CD4-positive, CD25-positive, alpha-beta regulatory T cell (primary cell): ENCODE results near the gene RBM22. TPM values are rescaled to one million over a fixed set of nuclear protein-coding genes. Genes with fewer than 3 reads are reported as not detected.

ENCODE experiments used
- ATAC-seq, 2 donors: fragments of 150-1000 bp; cut with Tn5 transposase; one replicate each; pipeline ENCODE4 v1.10.0; 2021; ENCODE audit warnings: low read depth in 2 of 2, moderate number of reproducible peaks in 2 of 2, moderate library complexity in 1 of 2
- DNase-seq, 3 donors: peaks; one replicate each; pipeline versions ENCODE4 v3.0.0 to v3.0.0-alpha.2; 2012 to 2022; ENCODE audit warnings: mixed read lengths in 1 of 3
- H3K27ac ChIP-seq: one replicate; pipeline ENCODE4 v1.7.0; 2013; ENCODE audit warnings: mild to moderate bottlenecking, low read length; ENCODE audit not compliant: insufficient read depth, poor library complexity, severe bottlenecking
- H3K27me3 ChIP-seq: one replicate; pipeline ENCODE4 v1.7.0; 2013; ENCODE audit warnings: low read length; ENCODE audit not compliant: control insufficient read depth, insufficient read depth
- H3K36me3 ChIP-seq: one replicate; pipeline ENCODE4 v1.7.0; 2013; ENCODE audit warnings: mild to moderate bottlenecking, low read length, moderate library complexity; ENCODE audit not compliant: control insufficient read depth, insufficient read depth
- H3K4me1 ChIP-seq: 2 replicates; pipeline ENCODE4 v1.7.0; 2013; ENCODE audit warnings: mild to moderate bottlenecking, low read length; ENCODE audit not compliant: insufficient read depth, control insufficient read depth, poor library complexity, severe bottlenecking
- H3K4me3 ChIP-seq: one replicate; pipeline ENCODE4 v1.7.0; 2013; ENCODE audit warnings: low read depth, mild to moderate bottlenecking, low read length, moderate library complexity
- H3K9me3 ChIP-seq, 2 experiments: 1 replicate in 1 of 2; 2 replicates in 1 of 2; pipeline ENCODE4 v1.7.0; 2013; ENCODE audit warnings: low read length in 2 of 2, mild to moderate bottlenecking in 1 of 2, moderate library complexity in 1 of 2; ENCODE audit not compliant: control insufficient read depth in 2 of 2
- H3K27ac Mint-ChIP-seq, 3 donors: one replicate each; pipeline ENCODE4 v1.8.0; 2020 to 2022; ENCODE audit warnings: mild to moderate bottlenecking in 3 of 3, mixed read lengths in 3 of 3, moderate library complexity in 2 of 3
- H3K27me3 Mint-ChIP-seq: one replicate; pipeline ENCODE4 v1.8.0; 2022; ENCODE audit warnings: mild to moderate bottlenecking, mixed read lengths
- H3K36me3 Mint-ChIP-seq: one replicate; pipeline ENCODE4 v1.8.0; 2020; ENCODE audit warnings: mixed read lengths
- H3K4me1 Mint-ChIP-seq, 4 donors: one replicate each; pipeline ENCODE4 v1.8.0; 2020 to 2022; ENCODE audit warnings: mixed read lengths in 4 of 4, mild to moderate bottlenecking in 1 of 4
- H3K4me3 Mint-ChIP-seq, 4 donors: one replicate each; pipeline ENCODE4 v1.8.0; 2020 to 2022; ENCODE audit warnings: mild to moderate bottlenecking in 4 of 4, mixed read lengths in 4 of 4, moderate library complexity in 3 of 4
- H3K9me3 Mint-ChIP-seq, 7 donors: one replicate each; pipeline ENCODE4 v1.8.0; 2020 to 2022; ENCODE audit warnings: mixed read lengths in 7 of 7, mild to moderate bottlenecking in 3 of 7, moderate library complexity in 2 of 7
- polyA plus RNA-seq, 4 donors: library from polyadenylated mRNA; unstranded; fragments of 300-500 nt; fragmentation: Illumina TruSeq; gene quantifications; one replicate each; pipeline ENCODE4 v1.2.3, GENCODE V29; 2021
- total RNA-seq: library from RNA; stranded (reverse); gene quantifications from one replicate; pipeline ENCODE4 v1.2.3, GENCODE V29; 2022

RBM22 gene
- total and polyA plus RNA-seq, 5 donors from 2014 or later = 67.9 to 109 (median 70.5) TPM

- Mint-ChIP-seq H3K27ac (no peak overlapping the region), H3K9me3 (peaks cover 0 to 2% (median 0%) of the 10 kb centered on the region in 7 donors), H3K4me3 (no peak overlapping the region), H3K36me3 (no peaks in the 10 kb centered on the region), H3K4me1 (peaks cover 0 to 3% (median 0%) of the 10 kb centered on the region in 4 donors), H3K27me3 (peaks cover 27% of the 10 kb centered on the region)
- no peak overlapping the region for H3K27ac ChIP-seq
- H3K4me3 ChIP-seq = no peak overlapping the region
- no peak for ATAC-seq
- no peaks in the 10 kb centered on the region for H3K27me3 ChIP-seq
- H3K9me3 ChIP-seq = no peaks in the 10 kb centered on the region
- no peak for DNase-seq
- H3K4me1 ChIP-seq = no peaks in the 10 kb centered on the region
- no peaks in the 10 kb centered on the region for H3K36me3 ChIP-seq
Observed at GRCh38 chr5:150649108-150650020, 51.5 kb downstream of the RBM22 start.

- no peak overlapping the region for H3K4me3 ChIP-seq
- no peaks in the 10 kb centered on the region for H3K36me3 Mint-ChIP-seq
- ATAC-seq = no peak
Observed at GRCh38 chr5:150648294-150649107, 52.4 kb downstream of the RBM22 start.

GRCh38 chr5:150647275-150648251 lies 53.3 kb downstream of the RBM22 start:
- H3K9me3 ChIP-seq = no peaks in the 10 kb centered on the region
- DNase-seq (no peak), ATAC-seq (no peak)
- H3K9me3 Mint-ChIP-seq = peaks cover 0 to 2% (median 0%) of the 10 kb centered on the region in 7 donors
- no peaks in the 10 kb centered on the region for H3K36me3 Mint-ChIP-seq
- H3K4me1 Mint-ChIP-seq = no peaks in the 10 kb centered on the region
- no peak overlapping the region for H3K4me3 ChIP-seq
- H3K36me3 ChIP-seq = no peaks in the 10 kb centered on the region
- no peaks in the 10 kb centered on the region for H3K27me3 ChIP-seq
- H3K4me3 Mint-ChIP-seq = no peak overlapping the region
- no peak overlapping the region for H3K27ac Mint-ChIP-seq
- peaks cover 14% of the 10 kb centered on the region for H3K27me3 Mint-ChIP-seq
- H3K27ac ChIP-seq = no peak overlapping the region
- H3K4me1 ChIP-seq = no peaks in the 10 kb centered on the region

More at GRCh38 chr5:150648294-150649107, 52.4 kb downstream of the RBM22 start:
- Mint-ChIP-seq H3K9me3 (peaks cover 0 to 2% (median 0%) of the 10 kb centered on the region in 7 donors), H3K27ac (peak overlapping the region in 1 of 3 donors; percentile 89), H3K4me3 (no peak overlapping the region), H3K4me1 (no peaks in the 10 kb centered on the region), H3K27me3 (peaks cover 20% of the 10 kb centered on the region)
- Histone ChIP-seq H3K9me3 (no peaks in the 10 kb centered on the region), H3K27ac (no peak overlapping the region), H3K4me1 (no peaks in the 10 kb centered on the region), H3K36me3 (no peaks in the 10 kb centered on the region), H3K27me3 (no peaks in the 10 kb centered on the region)
- DNase-seq = no peak

GRCh38 chr5:150645070-150645700 lies 55.7 kb downstream of the RBM22 start:
- Mint-ChIP-seq H3K36me3 (no peaks in the 10 kb centered on the region), H3K27ac (no peak overlapping the region), H3K4me1 (no peaks in the 10 kb centered on the region), H3K27me3 (peaks cover 18% of the 10 kb centered on the region), H3K4me3 (no peak overlapping the region), H3K9me3 (peaks cover 0 to 2% (median 0%) of the 10 kb centered on the region in 7 donors)
- DNase-seq = no peak
- H3K4me1 ChIP-seq = no peaks in the 10 kb centered on the region
- no peak overlapping the region for H3K27ac ChIP-seq
- H3K4me3 ChIP-seq = no peak overlapping the region
- no peak for ATAC-seq
- no peaks in the 10 kb centered on the region for H3K36me3 ChIP-seq
- H3K27me3 ChIP-seq = no peaks in the 10 kb centered on the region
- no peaks in the 10 kb centered on the region for H3K9me3 ChIP-seq

GRCh38 chr5:150644514-150644913 lies 56.3 kb downstream of the RBM22 start:
- H3K27ac Mint-ChIP-seq = no peak overlapping the region
- Histone ChIP-seq H3K27ac (no peak overlapping the region), H3K36me3 (no peaks in the 10 kb centered on the region), H3K9me3 (no peaks in the 10 kb centered on the region), H3K27me3 (no peaks in the 10 kb centered on the region), H3K4me3 (no peak overlapping the region), H3K4me1 (no peaks in the 10 kb centered on the region)
- H3K9me3 Mint-ChIP-seq = peaks cover 0 to 2% (median 0%) of the 10 kb centered on the region in 7 donors
- H3K4me3 Mint-ChIP-seq = no peak overlapping the region
- no peak for ATAC-seq
- H3K27me3 Mint-ChIP-seq = peaks cover 13% of the 10 kb centered on the region
- H3K36me3 Mint-ChIP-seq = no peaks in the 10 kb centered on the region
- no peaks in the 10 kb centered on the region for H3K4me1 Mint-ChIP-seq
- DNase-seq = no peak

GRCh38 chr5:150644058-150644457 lies 56.8 kb downstream of the RBM22 start:
- Mint-ChIP-seq H3K9me3 (peaks cover 0 to 2% (median 0%) of the 10 kb centered on the region in 7 donors), H3K4me3 (no peak overlapping the region), H3K27me3 (peaks cover 13% of the 10 kb centered on the region), H3K4me1 (no peaks in the 10 kb centered on the region), H3K36me3 (no peaks in the 10 kb centered on the region), H3K27ac (no peak overlapping the region)
- no peak overlapping the region for H3K4me3 ChIP-seq
- no peaks in the 10 kb centered on the region for H3K27me3 ChIP-seq
- DNase-seq (no peak), ATAC-seq (no peak)
- no peaks in the 10 kb centered on the region for H3K36me3 ChIP-seq
- no peaks in the 10 kb centered on the region for H3K9me3 ChIP-seq
- H3K4me1 ChIP-seq = no peaks in the 10 kb centered on the region
- H3K27ac ChIP-seq = no peak overlapping the region
